Natural killer cell (primary cell): ENCODE measurements around the gene SH3GL3. TPM values are rescaled to one million over a fixed set of nuclear protein-coding genes. Genes with fewer than 3 reads are reported as not detected.

ENCODE experiments used
- ATAC-seq, 3 donors: fragments of 150-1000 bp in 2 of 3; fragments of 200-7000 bp in 1 of 3; cut with Tn5 transposase; 1 replicate in 1 of 3; 2 replicates in 2 of 3; pipeline ENCODE4 v1.10.0; 2021; ENCODE audit warnings: mild to moderate bottlenecking in 2 of 3, moderate library complexity in 2 of 3
- DNase-seq, 2 donors: peaks; one replicate each; pipeline versions ENCODE4 v3.0.0 to v3.0.0-alpha.2; 2013 to 2021; ENCODE audit warnings: mixed read lengths in 1 of 2
- H3K27ac ChIP-seq: one replicate; pipeline ENCODE4 v1.5.1; 2013; ENCODE audit warnings: mild to moderate bottlenecking, low read length
- H3K27me3 ChIP-seq: one replicate; pipeline ENCODE4 v1.6.1; 2013; ENCODE audit warnings: low read length; ENCODE audit not compliant: control insufficient read depth, insufficient read depth
- H3K36me3 ChIP-seq: one replicate; pipeline ENCODE4 v1.6.1; 2013; ENCODE audit warnings: low read length; ENCODE audit not compliant: control insufficient read depth, insufficient read depth
- H3K4me1 ChIP-seq: one replicate; pipeline ENCODE4 v1.6.1; 2013; ENCODE audit warnings: low read length; ENCODE audit not compliant: control insufficient read depth, insufficient read depth
- H3K4me3 ChIP-seq: one replicate; pipeline ENCODE4 v1.5.1; 2013; ENCODE audit warnings: low read length
- H3K9me3 ChIP-seq: one replicate; pipeline ENCODE4 v1.6.1; 2013; ENCODE audit warnings: low read length; ENCODE audit not compliant: control insufficient read depth, insufficient read depth
- H3K27ac Mint-ChIP-seq, 2 donors: one replicate each; pipeline ENCODE4 v1.8.0; 2022; ENCODE audit warnings: mild to moderate bottlenecking in 2 of 2, mixed read lengths in 2 of 2, moderate library complexity in 1 of 2
- H3K27me3 Mint-ChIP-seq, 2 donors: one replicate each; pipeline ENCODE4 v1.8.0; 2022; ENCODE audit warnings: low read depth in 2 of 2, mixed read lengths in 2 of 2
- H3K36me3 Mint-ChIP-seq: one replicate; pipeline ENCODE4 v1.8.0; 2022; ENCODE audit warnings: mixed read lengths
- H3K4me1 Mint-ChIP-seq, 2 donors: one replicate each; pipeline ENCODE4 v1.8.0; 2022; ENCODE audit warnings: mixed read lengths in 2 of 2
- H3K4me3 Mint-ChIP-seq: one replicate; pipeline ENCODE4 v1.8.0; 2022; ENCODE audit warnings: mild to moderate bottlenecking, moderate library complexity, mixed read lengths
- H3K9me3 Mint-ChIP-seq, 2 donors: one replicate each; pipeline ENCODE4 v1.8.0; 2022; ENCODE audit warnings: mixed read lengths in 2 of 2
- WGBS: methylation state at CpG from one replicate; pipeline ENCODE4 v1.1.7; 2013; ENCODE audit warnings: missing lambda C conversion rate; ENCODE audit not compliant: insufficient coverage; 5-methylcytosine and 5-hydroxymethylcytosine counted together
- intact Hi-C: fragments of 100-400 bp; cut with micrococcal nuclease; formaldehyde crosslinking; loops from one replicate; pipeline ENCODE4 v1.14.2; 2022
- total RNA-seq, 4 donors: library from RNA; stranded (reverse); fragments of 120-200 nt in 1 of 4; gene quantifications; one replicate each; pipeline versions ENCODE4 v1.2.3 to v1.2.4, GENCODE V29; 2013 to 2022
- TF ChIP-seq, protein P1 (sequence below): fragments of 200-600 bp; IDR thresholded peaks from one replicate; pipeline ENCODE4 v1.8.0; 2022; ENCODE audit warnings: antibody characterized with exemption

SH3GL3 gene
- total RNA-seq, 3 donors from 2014 or later (not counting 1 experiment from before 2014, with no cell fraction given) = not detected

DNA sequence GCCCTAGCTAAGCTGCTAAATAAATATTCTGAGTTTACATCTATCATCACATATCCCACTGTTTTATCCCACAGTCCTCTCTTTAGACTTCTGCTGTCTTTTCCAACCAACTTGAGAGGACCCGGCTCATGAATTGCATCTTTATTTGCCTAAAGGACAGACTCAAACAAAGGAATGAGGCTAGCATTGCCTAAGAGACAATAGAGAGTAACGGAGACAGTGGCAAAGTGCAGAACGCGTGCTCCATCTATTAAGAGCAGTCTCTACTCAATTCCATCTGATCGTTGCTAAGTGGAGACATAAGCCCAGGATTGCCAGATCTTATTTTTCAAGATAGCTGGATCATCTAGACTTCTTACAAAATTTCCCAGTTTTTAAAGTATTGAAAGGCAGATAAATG, 209.1 kb downstream of the SH3GL3 start:
- no peaks in the 10 kb centered on the region for H3K9me3 ChIP-seq
- no peaks in the 10 kb centered on the region for H3K4me1 ChIP-seq
- H3K4me3 Mint-ChIP-seq = no peak overlapping the region
- intact Hi-C loops = no loop called here
- TF ChIP-seq, protein P1, sequence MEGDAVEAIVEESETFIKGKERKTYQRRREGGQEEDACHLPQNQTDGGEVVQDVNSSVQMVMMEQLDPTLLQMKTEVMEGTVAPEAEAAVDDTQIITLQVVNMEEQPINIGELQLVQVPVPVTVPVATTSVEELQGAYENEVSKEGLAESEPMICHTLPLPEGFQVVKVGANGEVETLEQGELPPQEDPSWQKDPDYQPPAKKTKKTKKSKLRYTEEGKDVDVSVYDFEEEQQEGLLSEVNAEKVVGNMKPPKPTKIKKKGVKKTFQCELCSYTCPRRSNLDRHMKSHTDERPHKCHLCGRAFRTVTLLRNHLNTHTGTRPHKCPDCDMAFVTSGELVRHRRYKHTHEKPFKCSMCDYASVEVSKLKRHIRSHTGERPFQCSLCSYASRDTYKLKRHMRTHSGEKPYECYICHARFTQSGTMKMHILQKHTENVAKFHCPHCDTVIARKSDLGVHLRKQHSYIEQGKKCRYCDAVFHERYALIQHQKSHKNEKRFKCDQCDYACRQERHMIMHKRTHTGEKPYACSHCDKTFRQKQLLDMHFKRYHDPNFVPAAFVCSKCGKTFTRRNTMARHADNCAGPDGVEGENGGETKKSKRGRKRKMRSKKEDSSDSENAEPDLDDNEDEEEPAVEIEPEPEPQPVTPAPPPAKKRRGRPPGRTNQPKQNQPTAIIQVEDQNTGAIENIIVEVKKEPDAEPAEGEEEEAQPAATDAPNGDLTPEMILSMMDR = no peak
- H3K4me3 ChIP-seq = no peak overlapping the region
- H3K36me3 Mint-ChIP-seq = no peaks in the 10 kb centered on the region
- peaks cover 25 to 27% of the 10 kb centered on the region in 2 donors for H3K27me3 Mint-ChIP-seq
- WGBS = 91% methylated on average over 5 of the region's 5 CpGs
- DNase-seq (no peak), ATAC-seq (no peak)
- no peak overlapping the region for H3K27ac Mint-ChIP-seq
- no peaks in the 10 kb centered on the region for H3K36me3 ChIP-seq
- peaks cover 5% of the 10 kb centered on the region for H3K27me3 ChIP-seq
- H3K9me3 Mint-ChIP-seq = no peaks in the 10 kb centered on the region
- no peak overlapping the region for H3K27ac ChIP-seq
- H3K4me1 Mint-ChIP-seq = no peaks in the 10 kb centered on the region

DNA sequence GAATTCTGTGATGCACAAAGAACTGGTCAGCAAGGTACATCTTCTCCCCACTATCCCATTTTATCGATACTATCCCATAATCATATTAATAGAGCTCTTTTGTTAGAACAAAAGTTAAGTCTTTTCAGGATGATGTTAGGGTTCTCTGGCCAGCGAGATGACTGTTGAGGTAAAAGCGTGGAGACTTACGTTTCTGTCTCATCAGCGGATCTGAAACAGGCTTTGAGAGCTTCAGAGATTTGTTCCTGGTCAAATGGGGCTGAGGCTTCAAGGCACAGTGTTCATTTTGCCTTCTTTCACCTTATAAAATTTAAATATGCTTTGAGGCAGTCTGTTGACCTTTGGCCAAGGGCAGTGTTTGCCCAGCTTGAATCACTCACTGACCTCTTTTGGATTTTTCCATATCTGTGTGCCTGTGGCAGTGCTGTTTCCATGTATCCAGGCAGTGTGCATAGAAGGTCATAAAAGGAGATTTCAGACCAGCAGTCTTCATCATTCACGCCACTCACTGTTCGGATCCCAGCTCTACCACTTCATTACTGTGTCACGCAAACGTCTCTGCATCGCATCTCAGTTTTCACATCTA, 209.9 kb downstream of the SH3GL3 start:
- intact Hi-C loops = no loop called here
- no peak overlapping the region for H3K27ac Mint-ChIP-seq
- WGBS = 93% methylated on average over 6 of the region's 10 CpGs
- DNase-seq (no peak), ATAC-seq (no peak)
- Histone ChIP-seq H3K4me3 (no peak overlapping the region), H3K27ac (no peak overlapping the region), H3K27me3 (peaks cover 5% of the 10 kb centered on the region), H3K36me3 (no peaks in the 10 kb centered on the region), H3K9me3 (no peaks in the 10 kb centered on the region), H3K4me1 (no peaks in the 10 kb centered on the region)
- no peaks in the 10 kb centered on the region for H3K9me3 Mint-ChIP-seq
- no peaks in the 10 kb centered on the region for H3K4me1 Mint-ChIP-seq
- TF ChIP-seq, protein P1 = no peak
- H3K36me3 Mint-ChIP-seq = no peaks in the 10 kb centered on the region
- H3K4me3 Mint-ChIP-seq = no peak overlapping the region
- H3K27me3 Mint-ChIP-seq = peaks cover 20 to 25% of the 10 kb centered on the region in 2 donors

DNA sequence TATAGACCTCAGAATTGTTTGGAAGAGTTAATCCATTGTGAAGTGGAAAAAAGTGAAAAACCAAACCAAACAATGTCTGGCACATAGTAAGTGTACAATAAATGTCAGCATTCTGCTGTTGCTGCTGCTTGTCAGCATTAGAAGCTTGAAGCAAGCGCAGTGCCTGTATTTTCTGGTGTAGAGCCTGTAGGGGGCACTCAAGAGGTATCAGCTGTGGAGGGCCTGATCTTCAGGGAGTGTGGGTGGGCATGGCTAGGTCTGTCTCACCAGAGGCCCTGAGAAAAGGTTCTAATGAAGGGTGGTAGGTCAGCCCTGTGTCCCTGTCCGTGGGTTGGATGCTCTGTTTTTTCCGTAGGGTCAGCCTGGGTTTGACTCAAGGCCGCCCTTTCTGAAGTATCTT, 210.4 kb downstream of the SH3GL3 start:
- no peaks in the 10 kb centered on the region for H3K4me1 Mint-ChIP-seq
- Histone ChIP-seq H3K4me3 (no peak overlapping the region), H3K9me3 (no peaks in the 10 kb centered on the region), H3K4me1 (no peaks in the 10 kb centered on the region), H3K27ac (no peak overlapping the region), H3K27me3 (peaks cover 5% of the 10 kb centered on the region), H3K36me3 (no peaks in the 10 kb centered on the region)
- no peaks in the 10 kb centered on the region for H3K36me3 Mint-ChIP-seq
- intact Hi-C loops = no loop called here
- no peaks in the 10 kb centered on the region for H3K9me3 Mint-ChIP-seq
- H3K27ac Mint-ChIP-seq = no peak overlapping the region
- DNase-seq = no peak
- WGBS = 96% methylated on average over 4 of the region's 4 CpGs
- H3K4me3 Mint-ChIP-seq = no peak overlapping the region
- peaks cover 15 to 21% of the 10 kb centered on the region in 2 donors for H3K27me3 Mint-ChIP-seq
- TF ChIP-seq, protein P1 = no peak
- no peak for ATAC-seq
